Fibroblast of the aortic adventitia (primary cell): Measurements from ENCODE around the gene KRT32. TPM values are rescaled to one million over a fixed set of nuclear protein-coding genes. Genes with fewer than 3 reads are reported as not detected.

Source experiments
- DNase-seq: peaks from one replicate; pipeline ENCODE4 v3.0.0-alpha.2; 2010; ENCODE audit warnings: low read depth
- H3K4me3 ChIP-seq: 2 replicates; pipeline ENCODE4 v1.5.1; 2011; ENCODE audit warnings: low read depth, mild to moderate bottlenecking, control low read depth, low read length, moderate library complexity
- CTCF ChIP-seq: IDR thresholded peaks from 2 replicates; pipeline ENCODE4 v1.5.1; 2011; ENCODE audit warnings: mild to moderate bottlenecking, low read length, control low read depth, inconsistent platforms; ENCODE audit not compliant: insufficient read depth
- total RNA-seq: library from RNA; depleted of rRNA; stranded (reverse); fragments of >200 nt; gene quantifications from 2 replicates; pipeline ENCODE4 v1.2.3, GENCODE V29; 2012; ENCODE audit warnings: low replicate concordance

Gene KRT32
- total RNA-seq, result 0.09 TPM in 1 of 2 replicates, not detected in the other

DNA sequence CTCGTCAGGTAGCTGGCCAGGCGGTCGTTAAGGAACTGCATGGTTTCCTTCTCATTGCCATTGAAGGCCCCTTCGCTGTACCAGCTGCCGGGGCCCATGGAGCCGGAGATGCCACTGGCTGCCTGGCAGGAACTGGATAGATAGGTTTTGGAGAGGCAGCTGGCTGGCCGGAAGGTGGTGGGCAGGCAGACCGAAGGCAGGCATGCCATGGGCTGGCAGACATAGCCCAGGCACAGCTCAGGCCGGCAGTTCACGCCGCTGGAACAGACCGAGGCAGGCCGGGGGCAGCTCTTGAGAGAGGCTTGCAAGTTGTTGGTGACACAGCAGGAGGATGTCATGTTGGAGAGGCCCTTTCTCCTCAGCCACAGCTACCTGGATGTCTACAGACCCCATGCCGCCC is at the start of gene KRT32:
Gene KRT32, minus strand, starts transcription at position 399 of the 400 bp plus-strand sequence. Its CDS starts 61 bp downstream, at position 338.
- no peak for DNase-seq
- no peak within 1 kb of the TSS for H3K4me3 ChIP-seq
- TF ChIP-seq CTCF, result no peak

DNA sequence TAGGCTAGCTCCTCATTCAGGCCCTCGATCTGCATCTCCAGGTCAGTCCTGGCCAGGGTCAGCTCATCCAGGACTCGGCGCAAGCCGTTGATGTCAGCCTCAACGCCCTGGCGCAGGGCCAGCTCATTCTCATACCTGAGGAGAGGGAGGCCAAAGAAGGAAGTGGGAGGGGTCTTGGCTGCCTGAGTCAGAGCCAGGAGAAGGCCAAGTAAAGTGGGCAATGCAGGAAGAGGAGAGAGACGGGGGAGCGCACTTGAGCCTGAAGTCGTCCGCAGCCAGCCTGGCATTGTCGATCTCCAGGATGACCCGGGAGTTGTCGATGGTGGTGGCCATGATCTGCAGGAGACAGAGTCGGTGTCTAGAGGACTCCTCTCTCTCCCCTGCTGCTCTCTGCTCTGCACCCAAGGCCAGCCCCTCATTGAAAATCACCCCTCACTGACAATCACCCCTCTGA is 49.7 kb upstream of the KRT32 start:
- TF ChIP-seq CTCF, result no peak
- DNase-seq, result no peak
- no peak overlapping the region for H3K4me3 ChIP-seq

DNA sequence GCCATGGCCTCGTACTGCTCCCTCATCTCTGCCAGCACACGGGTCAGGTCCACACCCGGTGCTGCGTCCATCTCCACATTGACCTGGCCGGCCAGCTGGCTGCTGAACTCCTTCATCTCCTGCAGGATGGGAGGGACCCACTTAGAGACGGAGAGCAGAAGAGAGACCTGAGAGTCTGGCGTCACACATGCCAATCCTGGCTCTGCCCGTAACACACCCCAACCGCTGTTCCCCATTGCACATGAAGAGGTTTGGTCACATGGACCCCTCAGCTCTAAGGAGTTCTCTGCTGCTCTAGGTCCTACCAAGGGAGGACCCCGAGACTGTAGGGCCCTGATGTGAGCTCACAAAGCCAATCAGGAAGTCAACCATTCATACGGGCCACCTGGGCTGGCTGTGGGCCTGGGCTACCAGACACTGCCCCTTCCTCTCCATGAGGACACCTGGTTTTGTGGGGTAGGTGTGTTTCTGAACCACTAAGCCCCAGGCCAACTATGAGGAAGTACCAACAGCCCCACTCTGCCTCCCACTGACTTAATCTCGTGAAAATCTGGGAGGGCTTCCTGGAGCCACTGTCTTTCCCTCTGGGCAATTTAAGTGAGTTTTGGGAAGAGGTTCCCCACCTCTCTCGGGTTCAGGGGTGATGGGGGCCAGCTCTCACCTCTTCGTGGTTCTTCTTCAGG is 49.1 kb upstream of the KRT32 start:
- no peak overlapping the region for H3K4me3 ChIP-seq
- no peak for DNase-seq
- TF ChIP-seq CTCF, result no peak

DNA sequence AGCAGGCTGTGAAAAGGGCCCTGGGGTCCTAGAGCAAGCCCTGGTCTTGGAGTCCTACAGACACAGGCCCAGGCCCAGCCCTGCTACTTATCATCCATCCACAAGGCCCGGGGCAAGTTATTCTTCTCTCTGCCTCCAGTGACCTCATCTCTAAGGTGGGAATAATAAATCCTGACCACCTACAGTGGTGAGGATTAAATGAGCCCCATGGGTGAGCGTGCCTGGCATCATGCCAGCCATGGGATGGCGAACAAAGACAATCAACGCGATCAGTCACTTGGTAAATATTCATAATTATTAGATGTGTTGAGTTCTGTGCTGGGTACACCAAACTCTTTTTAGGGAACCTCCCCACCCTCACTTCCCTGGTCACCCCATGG is 46.0 kb upstream of the KRT32 start:
- no peak overlapping the region for H3K4me3 ChIP-seq
- no peak for DNase-seq

GRCh38 chr17:41512546-41513167 is 45.5 kb upstream of the KRT32 start:
- DNase-seq, result no peak
- no peak for TF ChIP-seq CTCF
- no peak overlapping the region for H3K4me3 ChIP-seq

More for the DNA sequence above, 46.0 kb upstream of the KRT32 start:
- TF ChIP-seq CTCF, result no peak

DNA sequence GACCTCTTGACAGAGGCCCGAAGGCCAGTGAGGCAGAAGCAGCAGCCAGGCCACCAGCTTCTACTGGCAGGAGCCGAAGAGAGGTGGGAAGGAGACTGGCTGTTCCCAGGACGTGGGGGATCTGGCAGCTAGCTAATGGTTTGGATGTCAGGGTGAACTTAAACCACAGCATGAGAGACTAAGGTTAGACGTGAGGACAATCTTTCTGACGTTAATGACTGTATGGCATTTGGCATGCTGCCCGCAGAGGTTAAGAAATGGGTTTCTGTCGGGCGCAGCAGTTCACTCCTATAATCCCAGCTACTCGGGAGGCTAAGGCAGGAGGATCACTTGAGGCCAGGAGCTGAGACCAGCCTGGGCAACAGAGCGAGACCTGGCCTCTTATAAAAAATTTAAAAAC is 44.5 kb upstream of the KRT32 start:
- DNase-seq, result no peak
- no peak for TF ChIP-seq CTCF
- no peak overlapping the region for H3K4me3 ChIP-seq
